22Rv1 (cell line): ENCODE results near the gene LRP11.

ENCODE experiments used
- H3K27ac ChIP-seq: fragments of 450-650 bp; 2 replicates; pipeline ENCODE4 v1.5.1; 2017
- CTCF ChIP-seq: fragments of 450-650 bp; IDR thresholded peaks from 2 replicates; pipeline ENCODE4 v1.5.1; 2017; ENCODE audit warnings: mild to moderate bottlenecking
- ZFX ChIP-seq: fragments of 450-650 bp; IDR thresholded peaks from 2 replicates; pipeline ENCODE4 v1.6.1; 2017; ENCODE audit warnings: antibody characterized with exemption, borderline replicate concordance

LRP11 gene

GRCh38 chr6:149900620-149901443 is 36.7 kb upstream of the LRP11 start:
- no peak overlapping the region for H3K27ac ChIP-seq
- no peak for TF ChIP-seq CTCF
- TF ChIP-seq ZFX = no peak

- TF ChIP-seq CTCF (no peak), ZFX (no peak)
- no peak overlapping the region for H3K27ac ChIP-seq
These were observed 35.9 kb upstream of the LRP11 start for GRCh38 chr6:149899926-149900619.

GRCh38 chr6:149899486-149899885 is 35.3 kb upstream of the LRP11 start:
- no peak overlapping the region for H3K27ac ChIP-seq
- TF ChIP-seq ZFX = no peak
- no peak for TF ChIP-seq CTCF

GRCh38 chr6:149898966-149899365 is 34.8 kb upstream of the LRP11 start:
- no peak overlapping the region for H3K27ac ChIP-seq
- TF ChIP-seq ZFX (no peak), CTCF (no peak)

- H3K27ac ChIP-seq = no peak within 1 kb of the TSS
- TF ChIP-seq CTCF (no peak), ZFX (no peak)
These were observed 33.9 kb upstream of the LRP11 start, which contains the start of gene RAET1E for GRCh38 chr6:149897855-149898744. Gene RAET1E, minus strand, starts transcription at chr6:149898113. Its CDS starts 7,212 bp downstream, at chr6:149890901.

- no peak overlapping the region for H3K27ac ChIP-seq
- TF ChIP-seq ZFX = no peak
- no peak for TF ChIP-seq CTCF
These were observed 33.0 kb upstream of the LRP11 start for GRCh38 chr6:149897015-149897697.
